ENCODE data around the gene SHC3. TPM values are rescaled to one million over a fixed set of nuclear protein-coding genes. Genes with fewer than 3 reads are reported as not detected.

Gene SHC3
- total and polyA plus RNA-seq, 2 donors from 2014 or later, result 0.95 to 1.5 TPM

- Histone ChIP-seq H3K9me3 (ENCODE audit: control insufficient read depth in 2 of 3, insufficient read depth in 1 of 3, low read length in 3 of 3) (no peaks in the 10 kb centered on the region), H3K27me3 (ENCODE audit: control insufficient read depth, insufficient read depth, low read length) (no peaks in the 10 kb centered on the region), H3K36me3 (ENCODE audit: control insufficient read depth in 2 of 3, insufficient read depth in 3 of 3, low read length in 3 of 3) (no peaks in the 10 kb centered on the region), H3K4me1 (ENCODE audit: control insufficient read depth in 2 of 3, insufficient read depth in 2 of 3, low read depth in 1 of 3, low read length in 3 of 3) (no peaks in the 10 kb centered on the region), H3K4me3 (ENCODE audit: low read length in 3 of 3) (no peak overlapping the region), H3K9ac (ENCODE audit: low read length in 3 of 3) (no peak overlapping the region), H3K27ac (ENCODE audit: low read depth in 2 of 2, low read length in 2 of 2) (no peak overlapping the region)
- intact Hi-C loops (cut with DNase I), result no loop called here
- TF ChIP-seq CTCF (IDR thresholded peaks at IDR 0.05; ENCODE audit: borderline replicate concordance, extremely low read depth, insufficient read depth), result no peak
- no peak for DNase-seq
- no peak for FAIRE-seq
Measured at GRCh38 chr9:88980740-88981203, 197.8 kb downstream of the SHC3 start.

GRCh38 chr9:88979791-88980190 is 198.8 kb downstream of the SHC3 start:
- Histone ChIP-seq H3K4me3 (ENCODE audit: low read length in 3 of 3) (no peak overlapping the region), H3K36me3 (ENCODE audit: control insufficient read depth in 2 of 3, insufficient read depth in 3 of 3, low read length in 3 of 3) (no peaks in the 10 kb centered on the region), H3K9me3 (ENCODE audit: control insufficient read depth in 2 of 3, insufficient read depth in 1 of 3, low read length in 3 of 3) (no peaks in the 10 kb centered on the region), H3K27ac (ENCODE audit: low read depth in 2 of 2, low read length in 2 of 2) (no peak overlapping the region), H3K9ac (ENCODE audit: low read length in 3 of 3) (no peak overlapping the region), H3K27me3 (ENCODE audit: control insufficient read depth, insufficient read depth, low read length) (no peaks in the 10 kb centered on the region), H3K4me1 (ENCODE audit: control insufficient read depth in 2 of 3, insufficient read depth in 2 of 3, low read depth in 1 of 3, low read length in 3 of 3) (no peaks in the 10 kb centered on the region)
- no peak for FAIRE-seq
- intact Hi-C loops (cut with DNase I), result no loop called here
- DNase-seq, result no peak
- TF ChIP-seq CTCF (IDR thresholded peaks at IDR 0.05; ENCODE audit: borderline replicate concordance, extremely low read depth, insufficient read depth), result no peak

GRCh38 chr9:88979021-88979420 is 199.6 kb downstream of the SHC3 start:
- no peaks in the 10 kb centered on the region for H3K4me1 ChIP-seq (ENCODE audit: control insufficient read depth in 2 of 3, insufficient read depth in 2 of 3, low read depth in 1 of 3, low read length in 3 of 3)

More at GRCh38 chr9:88979021-88979420, 199.6 kb downstream of the SHC3 start:
- intact Hi-C loops (cut with DNase I), result no loop called here
- Histone ChIP-seq H3K9ac (ENCODE audit: low read length in 3 of 3) (no peak overlapping the region), H3K4me3 (ENCODE audit: low read length in 3 of 3) (no peak overlapping the region), H3K9me3 (ENCODE audit: control insufficient read depth in 2 of 3, insufficient read depth in 1 of 3, low read length in 3 of 3) (no peaks in the 10 kb centered on the region), H3K27me3 (ENCODE audit: control insufficient read depth, insufficient read depth, low read length) (no peaks in the 10 kb centered on the region), H3K27ac (ENCODE audit: low read depth in 2 of 2, low read length in 2 of 2) (no peak overlapping the region), H3K36me3 (ENCODE audit: control insufficient read depth in 2 of 3, insufficient read depth in 3 of 3, low read length in 3 of 3) (no peaks in the 10 kb centered on the region)
- no peak for DNase-seq
- no peak for FAIRE-seq
- TF ChIP-seq CTCF (IDR thresholded peaks at IDR 0.05; ENCODE audit: borderline replicate concordance, extremely low read depth, insufficient read depth), result no peak

Data from kidney (tissue), 14 donors.